ENCODE results near the gene PPP2R5C. TPM values are rescaled to one million over a fixed set of nuclear protein-coding genes. Genes with fewer than 3 reads are reported as not detected.
A peak's percentile ranks its signal among the peaks of the same experiment; 100 is the strongest.

Gene PPP2R5C
- total RNA-seq, 6 donors from 2014 or later: 105 to 208 (median 133) TPM

GRCh38 chr14:101757064-101757838, 4.3 kb upstream of the PPP2R5C start:
- Histone ChIP-seq H3K4me1 (peaks cover 0 to 6% (median 3%) of the 10 kb centered on the region in 4 donors), H3K36me3 (no peaks in the 10 kb centered on the region), H3K9me3 (no peaks in the 10 kb centered on the region), H3K27ac (no peak overlapping the region), H3K27me3 (no peaks in the 10 kb centered on the region), H3K4me3 (no peak overlapping the region)
- 91 to 94% methylated on average over 6 to 14 of the region's 14 CpGs for WGBS, 2 donors
- no peak for TF ChIP-seq EP300 (IDR thresholded peaks at IDR 0.05)
- no peak for TF ChIP-seq CTCF (IDR thresholded peaks at IDR 0.05)
- TF ChIP-seq POLR2AphosphoS5 (IDR thresholded peaks at IDR 0.05): no peak
- TF ChIP-seq POLR2A (IDR thresholded peaks at IDR 0.05): no peak
- no peak for ATAC-seq (ENCODE audit: low FRiP score in 2 of 2)
- peak in 1 of 2 donors; percentile 62 for DNase-seq

- 95 to 98% methylated on average over 3 of the region's 3 CpGs for WGBS, 2 donors
- Histone ChIP-seq H3K36me3 (no peaks in the 10 kb centered on the region), H3K27me3 (no peaks in the 10 kb centered on the region), H3K27ac (no peak overlapping the region), H3K9me3 (no peaks in the 10 kb centered on the region), H3K4me3 (no peak overlapping the region), H3K4me1 (peaks cover 5 to 11% (median 5%) of the 10 kb centered on the region in 4 donors)
- TF ChIP-seq EP300 (IDR thresholded peaks at IDR 0.05) (no peak), POLR2A (IDR thresholded peaks at IDR 0.05) (no peak), CTCF (IDR thresholded peaks at IDR 0.05) (no peak), POLR2AphosphoS5 (IDR thresholded peaks at IDR 0.05) (no peak)
- no peak for DNase-seq
- no peak for ATAC-seq (ENCODE audit: low FRiP score in 2 of 2)
Measured at GRCh38 chr14:101757839-101758211, 3.7 kb upstream of the PPP2R5C start.

- Histone ChIP-seq H3K36me3 (no peaks in the 10 kb centered on the region), H3K27me3 (no peaks in the 10 kb centered on the region), H3K4me1 (peaks cover 15 to 24% (median 16%) of the 10 kb centered on the region in 4 donors), H3K9me3 (no peaks in the 10 kb centered on the region), H3K27ac (no peak overlapping the region), H3K4me3 (no peak overlapping the region)
- 79 to 87% methylated on average over 16 of the region's 16 CpGs for WGBS, 2 donors
- no peak for TF ChIP-seq EP300 (IDR thresholded peaks at IDR 0.05)
- TF ChIP-seq POLR2AphosphoS5 (IDR thresholded peaks at IDR 0.05): no peak
- TF ChIP-seq CTCF (IDR thresholded peaks at IDR 0.05): no peak
- TF ChIP-seq POLR2A (IDR thresholded peaks at IDR 0.05): no peak
- ATAC-seq (ENCODE audit: low FRiP score in 2 of 2) (no peak), DNase-seq (no peak)
Measured at GRCh38 chr14:101758913-101759593, 2.5 kb upstream of the PPP2R5C start.

- no peaks in the 10 kb centered on the region for H3K27me3 ChIP-seq
- peak; percentile 98 to 99 for DNase-seq
- ATAC-seq (ENCODE audit: low FRiP score in 2 of 2): peak; percentile 93 to 96
- H3K4me3 ChIP-seq: peak overlapping the region in 3 of 4 donors; percentile 74 to 94 (median 91)
- peak in 1 of 4 donors; percentile 31 for TF ChIP-seq POLR2A (IDR thresholded peaks at IDR 0.05)
- no peak for TF ChIP-seq POLR2AphosphoS5 (IDR thresholded peaks at IDR 0.05)
- no peak for TF ChIP-seq EP300 (IDR thresholded peaks at IDR 0.05)
- H3K36me3 ChIP-seq: peaks cover 0 to 3% (median 0%) of the 10 kb centered on the region in 4 donors
- WGBS, 2 donors: 5% methylated on average over 24 to 25 of the region's 63 CpGs
- H3K9me3 ChIP-seq: no peaks in the 10 kb centered on the region
- peaks cover 18 to 29% (median 21%) of the 10 kb centered on the region in 4 donors for H3K4me1 ChIP-seq
- peak overlapping the region; percentile 95 to 96 (median 96) for H3K27ac ChIP-seq
Measured at GRCh38 chr14:101760138-101761011, 1.1 kb upstream of the PPP2R5C start.

Measured in upper lobe of left lung (tissue), 6 donors.